Measurements from ENCODE around the gene LRRC41. TPM values are rescaled to one million over a fixed set of nuclear protein-coding genes. Genes with fewer than 3 reads are reported as not detected.

LRRC41 gene
- total and polyA plus RNA-seq, 4 experiments from 2014 or later, result 31.8 to 66.1 (median 39.9) TPM

- Mint-ChIP-seq H3K27me3 (no peaks in the 10 kb centered on the region), H3K27ac (peak overlapping the region in 2 of 7 donors; percentile 17 to 43), H3K4me1 (peaks cover 12 to 47% (median 14%) of the 10 kb centered on the region in 4 donors), H3K9me3 (no peaks in the 10 kb centered on the region), H3K4me3 (peak overlapping the region in 1 of 8 donors; percentile 48), H3K36me3 (peaks cover 27 to 49% of the 10 kb centered on the region in 2 donors)
- H3K36me3 ChIP-seq (ENCODE audit: insufficient read depth, low read length), result peaks cover 30% of the 10 kb centered on the region
- H3K4me1 ChIP-seq (ENCODE audit: insufficient read depth, low read length), result peaks cover 31% of the 10 kb centered on the region
- H3K9me3 ChIP-seq (ENCODE audit: control insufficient read depth in 1 of 2, low read length in 2 of 2), result no peaks in the 10 kb centered on the region
- POLR2A ChIA-PET (ENCODE audit: partially characterized antibody), result no interaction called here
- H3K4me3 ChIP-seq (ENCODE audit: low read length in 2 of 2), result no peak overlapping the region
- no peak for DNase-seq
- CTCF ChIA-PET (ENCODE audit: partially characterized antibody), result interaction anchor here (2.3 kb wide), 1 partner anchor 30 kb away, joined by 6 read pairs; no protein-coding TSS in a partner anchor
- intact Hi-C loops (cut with micrococcal nuclease), result no loop called here
- H3K27me3 ChIP-seq (ENCODE audit: insufficient read depth, low read length), result no peaks in the 10 kb centered on the region
- H3K27ac ChIP-seq (ENCODE audit: low read depth, low read length), result no peak overlapping the region
Observed at GRCh38 chr1:46309401-46310159, 6.2 kb upstream of the LRRC41 start.

- no peaks in the 10 kb centered on the region for H3K27me3 ChIP-seq (ENCODE audit: insufficient read depth, low read length)
- Mint-ChIP-seq H3K4me1 (peaks cover 19 to 64% (median 31%) of the 10 kb centered on the region in 4 donors), H3K36me3 (peaks cover 19 to 40% of the 10 kb centered on the region in 2 donors), H3K4me3 (peak overlapping the region in 5 of 8 donors; percentile 9 to 71 (median 37)), H3K27me3 (no peaks in the 10 kb centered on the region), H3K27ac (peak overlapping the region in 1 of 7 donors; percentile 1), H3K9me3 (no peaks in the 10 kb centered on the region)
- H3K9me3 ChIP-seq (ENCODE audit: control insufficient read depth in 1 of 2, low read length in 2 of 2), result no peaks in the 10 kb centered on the region
- ChIA-PET CTCF (ENCODE audit: partially characterized antibody) (no interaction called here), POLR2A (ENCODE audit: partially characterized antibody) (no interaction called here)
- no peak overlapping the region for H3K4me3 ChIP-seq (ENCODE audit: low read length in 2 of 2)
- intact Hi-C loops (cut with micrococcal nuclease), result no loop called here
- DNase-seq, result no peak
- peaks cover 11% of the 10 kb centered on the region for H3K36me3 ChIP-seq (ENCODE audit: insufficient read depth, low read length)
- H3K4me1 ChIP-seq (ENCODE audit: insufficient read depth, low read length), result peaks cover 45% of the 10 kb centered on the region
- no peak overlapping the region for H3K27ac ChIP-seq (ENCODE audit: low read depth, low read length)
Observed at GRCh38 chr1:46306159-46306530, 2.7 kb upstream of the LRRC41 start.

GRCh38 chr1:46303872-46304326 is 483 bp upstream of the LRRC41 start:
- Histone ChIP-seq H3K9me3 (ENCODE audit: control insufficient read depth in 1 of 2, low read length in 2 of 2) (no peaks in the 10 kb centered on the region), H3K36me3 (ENCODE audit: insufficient read depth, low read length) (no peaks in the 10 kb centered on the region), H3K27ac (ENCODE audit: low read depth, low read length) (peak overlapping the region; percentile 94), H3K4me1 (ENCODE audit: insufficient read depth, low read length) (peaks cover 54% of the 10 kb centered on the region), H3K27me3 (ENCODE audit: insufficient read depth, low read length) (no peaks in the 10 kb centered on the region), H3K4me3 (ENCODE audit: low read length in 2 of 2) (peak overlapping the region; percentile 73 to 90)
- ChIA-PET POLR2A (ENCODE audit: partially characterized antibody) (interaction anchor here (0.7 to 2.4 kb wide), 16 partner anchors 10 to 804 kb away, joined by 3 to 44 read pairs (median 5); partner anchors contain the start of genes CCDC163, GPBP1L1, MMACHC and MOB3C), CTCF (ENCODE audit: partially characterized antibody) (interaction anchor here (1.1 to 2.5 kb wide), 7 partner anchors 12 to 59 kb away, joined by 3 to 23 read pairs (median 3); partner anchors contain the start of gene NSUN4)
- Mint-ChIP-seq H3K9me3 (no peaks in the 10 kb centered on the region), H3K4me3 (peak overlapping the region; percentile 96 to 100 (median 98)), H3K27me3 (no peaks in the 10 kb centered on the region), H3K36me3 (peaks cover 8 to 25% of the 10 kb centered on the region in 2 donors), H3K27ac (peak overlapping the region; percentile 97 to 98 (median 98)), H3K4me1 (peaks cover 27 to 70% (median 40%) of the 10 kb centered on the region in 4 donors)
- no peak for DNase-seq
- intact Hi-C loops (cut with micrococcal nuclease), result loop anchor here (1.0 to 5.0 kb wide), 6 partner anchors 37 to 722 kb away; partner anchors contain the start of genes EFCAB14, GPBP1L1, NASP and NSUN4

GRCh38 chr1:46302641-46303037 is 777 bp downstream of the LRRC41 start:
- Mint-ChIP-seq H3K27ac (peak overlapping the region; percentile 97 to 98 (median 98)), H3K4me1 (peaks cover 24 to 58% (median 37%) of the 10 kb centered on the region in 4 donors), H3K9me3 (no peaks in the 10 kb centered on the region), H3K27me3 (no peaks in the 10 kb centered on the region), H3K4me3 (peak overlapping the region; percentile 96 to 100 (median 98)), H3K36me3 (peaks cover 5 to 21% of the 10 kb centered on the region in 2 donors)
- H3K27me3 ChIP-seq (ENCODE audit: insufficient read depth, low read length), result no peaks in the 10 kb centered on the region
- intact Hi-C loops (cut with micrococcal nuclease), result loop anchor here (1.0 to 5.0 kb wide), 6 partner anchors 38 to 720 kb away; partner anchors contain the start of genes EFCAB14, GPBP1L1, NASP and NSUN4
- H3K4me1 ChIP-seq (ENCODE audit: insufficient read depth, low read length), result peaks cover 50% of the 10 kb centered on the region
- peak overlapping the region; percentile 39 to 90 for H3K4me3 ChIP-seq (ENCODE audit: low read length in 2 of 2)
- peak overlapping the region; percentile 94 for H3K27ac ChIP-seq (ENCODE audit: low read depth, low read length)
- ChIA-PET CTCF (ENCODE audit: partially characterized antibody) (interaction anchor here (1.0 to 2.5 kb wide), 10 partner anchors 11 to 79 kb away, joined by 3 to 23 read pairs (median 4); partner anchors contain the start of gene NSUN4), POLR2A (ENCODE audit: partially characterized antibody) (interaction anchor here (0.8 to 2.4 kb wide), 19 partner anchors 8 to 802 kb away, joined by 3 to 44 read pairs (median 5); partner anchors contain the start of genes CCDC163, GPBP1L1, MMACHC and MOB3C)
- no peaks in the 10 kb centered on the region for H3K9me3 ChIP-seq (ENCODE audit: control insufficient read depth in 1 of 2, low read length in 2 of 2)
- H3K36me3 ChIP-seq (ENCODE audit: insufficient read depth, low read length), result no peaks in the 10 kb centered on the region
- no peak for DNase-seq

GRCh38 chr1:46301808-46302640 is 1.4 kb downstream of the LRRC41 start:
- CTCF ChIA-PET (ENCODE audit: partially characterized antibody), result interaction anchor here (1.0 to 2.5 kb wide), 4 partner anchors 39 to 57 kb away, joined by 3 to 23 read pairs (median 14); partner anchors contain the start of gene NSUN4
- intact Hi-C loops (cut with micrococcal nuclease), result loop anchor here (2.0 to 5.0 kb wide), 4 partner anchors 39 to 720 kb away; partner anchors contain the start of genes EFCAB14, GPBP1L1, NASP and NSUN4

GRCh38 chr1:46301406-46301807 is 2.0 kb downstream of the LRRC41 start:
- CTCF ChIA-PET (ENCODE audit: partially characterized antibody), result interaction anchor here (1.0 to 1.5 kb wide), 2 partner anchors 46 to 56 kb away, joined by 3 read pairs; no protein-coding TSS in a partner anchor
- intact Hi-C loops (cut with micrococcal nuclease), result loop anchor here (5.0 kb wide), 2 partner anchors 614 to 719 kb away; partner anchors contain the start of genes GPBP1L1, NASP and TMEM69
- POLR2A ChIA-PET (ENCODE audit: partially characterized antibody), result no interaction called here

More at GRCh38 chr1:46301808-46302640, 1.4 kb downstream of the LRRC41 start:
- Histone ChIP-seq H3K36me3 (ENCODE audit: insufficient read depth, low read length) (peaks cover 6% of the 10 kb centered on the region), H3K27me3 (ENCODE audit: insufficient read depth, low read length) (no peaks in the 10 kb centered on the region), H3K4me3 (ENCODE audit: low read length in 2 of 2) (peak overlapping the region; percentile 39 to 90), H3K27ac (ENCODE audit: low read depth, low read length) (peak overlapping the region; percentile 94), H3K9me3 (ENCODE audit: control insufficient read depth in 1 of 2, low read length in 2 of 2) (no peaks in the 10 kb centered on the region), H3K4me1 (ENCODE audit: insufficient read depth, low read length) (peaks cover 44% of the 10 kb centered on the region)
- Mint-ChIP-seq H3K9me3 (no peaks in the 10 kb centered on the region), H3K27ac (peak overlapping the region; percentile 97 to 98 (median 98)), H3K36me3 (peaks cover 9 to 23% of the 10 kb centered on the region in 2 donors), H3K4me3 (peak overlapping the region; percentile 96 to 100 (median 98)), H3K27me3 (no peaks in the 10 kb centered on the region), H3K4me1 (peaks cover 19 to 52% (median 32%) of the 10 kb centered on the region in 4 donors)
- DNase-seq, result peak; percentile 44 to 54 (median 51)
- POLR2A ChIA-PET (ENCODE audit: partially characterized antibody), result interaction anchor here (0.9 to 2.4 kb wide), 6 partner anchors 38 to 615 kb away, joined by 3 to 44 read pairs (median 8); partner anchors contain the start of genes GPBP1L1, MOB3C, NSUN4 and RAD54L

More at GRCh38 chr1:46301406-46301807, 2.0 kb downstream of the LRRC41 start:
- H3K4me3 ChIP-seq (ENCODE audit: low read length in 2 of 2), result peak overlapping the region in 1 of 2 donors; percentile 90
- H3K4me1 Mint-ChIP-seq, result peaks cover 19 to 46% (median 32%) of the 10 kb centered on the region in 4 donors
- peaks cover 11% of the 10 kb centered on the region for H3K36me3 ChIP-seq (ENCODE audit: insufficient read depth, low read length)
- H3K4me1 ChIP-seq (ENCODE audit: insufficient read depth, low read length), result peaks cover 38% of the 10 kb centered on the region
- peak overlapping the region; percentile 96 to 100 (median 98) for H3K4me3 Mint-ChIP-seq
- peak overlapping the region in 6 of 7 donors; percentile 20 to 98 (median 93) for H3K27ac Mint-ChIP-seq
- no peaks in the 10 kb centered on the region for H3K27me3 Mint-ChIP-seq
- peaks cover 15 to 30% of the 10 kb centered on the region in 2 donors for H3K36me3 Mint-ChIP-seq
- no peak for DNase-seq
- no peaks in the 10 kb centered on the region for H3K27me3 ChIP-seq (ENCODE audit: insufficient read depth, low read length)
- peak overlapping the region; percentile 94 for H3K27ac ChIP-seq (ENCODE audit: low read depth, low read length)
- no peaks in the 10 kb centered on the region for H3K9me3 ChIP-seq (ENCODE audit: control insufficient read depth in 1 of 2, low read length in 2 of 2)
- H3K9me3 Mint-ChIP-seq, result no peaks in the 10 kb centered on the region

All from CD4-positive, alpha-beta memory T cell (primary cell).